Stimulated activated CD4-positive, alpha-beta T cell treated with anti-CD3 and anti-CD28 coated beads, TNF-alpha, amount 100 ng/mL, for 24 hours (primary cell): ENCODE measurements around the gene PROSER3.
A peak's percentile ranks its signal among the peaks of the same experiment; 100 is the strongest.

Source experiments
- DNase-seq, 3 experiments: peaks; one replicate each; pipeline ENCODE4 v3.0.0-alpha.2; 2020; ENCODE audit warnings: low read depth in 3 of 3

PROSER3 gene

GRCh38 chr19:35738021-35738886, 19.7 kb upstream of the PROSER3 start:
- no peak for DNase-seq

DNA sequence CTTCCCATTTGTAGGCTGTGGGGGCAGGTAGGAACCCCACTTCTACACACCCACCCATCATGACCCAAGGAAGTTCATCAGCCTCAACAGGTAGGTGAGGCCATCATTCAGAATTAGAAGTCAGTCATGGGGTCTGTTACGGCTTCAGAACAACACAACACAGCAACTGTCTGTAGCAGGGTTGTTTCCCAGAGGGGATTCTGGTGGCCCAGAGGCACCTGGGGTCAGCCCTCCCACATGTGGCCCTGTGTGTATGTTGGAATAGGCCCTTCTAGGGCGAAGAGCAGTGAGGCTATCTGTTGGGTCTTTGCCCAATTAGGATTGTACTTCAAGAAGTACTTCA, 19.1 kb upstream of the PROSER3 start:
- no peak for DNase-seq

DNA sequence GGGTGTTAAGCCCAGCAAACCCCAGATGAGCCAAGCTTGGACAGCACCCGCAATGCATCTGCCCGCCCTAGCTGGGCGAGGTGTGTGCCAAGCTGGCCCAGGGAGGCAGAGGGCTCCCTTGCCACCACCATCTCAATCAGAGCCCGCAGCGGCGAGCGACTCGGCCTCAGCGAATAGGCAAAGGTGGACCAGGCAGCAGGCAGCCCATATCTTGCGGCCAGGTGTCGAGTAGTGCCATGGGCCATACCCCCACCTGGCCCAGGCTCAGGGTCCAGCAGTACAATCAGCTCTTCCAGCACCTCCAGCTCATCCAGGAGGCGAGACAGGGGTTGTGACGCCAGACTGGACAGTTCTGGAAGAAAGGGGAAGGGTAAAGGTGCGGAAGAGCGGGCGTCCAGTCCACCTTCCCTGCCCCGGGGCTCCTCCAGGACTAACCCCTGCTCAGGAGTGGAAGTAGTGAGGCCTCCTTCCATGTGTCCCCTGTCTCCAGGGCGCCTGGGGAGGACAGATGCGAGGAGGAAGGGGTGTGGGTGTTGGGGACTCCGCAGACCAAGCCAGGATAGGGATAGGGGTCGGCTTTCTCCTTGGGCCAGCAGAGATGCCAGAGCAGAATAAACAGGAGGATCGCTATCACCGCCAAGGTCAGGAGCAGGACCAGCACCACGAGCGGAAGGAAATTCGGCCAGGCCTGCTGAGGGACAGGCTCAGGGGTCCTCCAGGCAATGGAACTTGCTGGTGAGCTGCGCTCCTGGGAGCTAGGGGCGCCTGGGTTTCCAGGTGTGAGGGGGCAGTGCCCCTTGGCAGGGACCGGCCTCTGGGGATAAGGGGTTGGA, 18.5 kb upstream of the PROSER3 start:
- no peak for DNase-seq

- no peak for DNase-seq
Measured at GRCh38 chr19:35740108-35740422, 17.9 kb upstream of the PROSER3 start.

- peak; percentile 92 to 97 (median 93) for DNase-seq
Measured at GRCh38 chr19:35740423-35741202, 17.4 kb upstream of the PROSER3 start.

- no peak for DNase-seq
Measured at GRCh38 chr19:35741203-35741515, 16.8 kb upstream of the PROSER3 start.

GRCh38 chr19:35742121-35742724, 15.8 kb upstream of the PROSER3 start, which contains the start of gene IGFLR1:
Gene IGFLR1, minus strand, starts transcription at chr19:35742452. Its CDS starts 1,272 bp downstream, at chr19:35741180.
- peak; percentile 51 to 70 (median 63) for DNase-seq

DNA sequence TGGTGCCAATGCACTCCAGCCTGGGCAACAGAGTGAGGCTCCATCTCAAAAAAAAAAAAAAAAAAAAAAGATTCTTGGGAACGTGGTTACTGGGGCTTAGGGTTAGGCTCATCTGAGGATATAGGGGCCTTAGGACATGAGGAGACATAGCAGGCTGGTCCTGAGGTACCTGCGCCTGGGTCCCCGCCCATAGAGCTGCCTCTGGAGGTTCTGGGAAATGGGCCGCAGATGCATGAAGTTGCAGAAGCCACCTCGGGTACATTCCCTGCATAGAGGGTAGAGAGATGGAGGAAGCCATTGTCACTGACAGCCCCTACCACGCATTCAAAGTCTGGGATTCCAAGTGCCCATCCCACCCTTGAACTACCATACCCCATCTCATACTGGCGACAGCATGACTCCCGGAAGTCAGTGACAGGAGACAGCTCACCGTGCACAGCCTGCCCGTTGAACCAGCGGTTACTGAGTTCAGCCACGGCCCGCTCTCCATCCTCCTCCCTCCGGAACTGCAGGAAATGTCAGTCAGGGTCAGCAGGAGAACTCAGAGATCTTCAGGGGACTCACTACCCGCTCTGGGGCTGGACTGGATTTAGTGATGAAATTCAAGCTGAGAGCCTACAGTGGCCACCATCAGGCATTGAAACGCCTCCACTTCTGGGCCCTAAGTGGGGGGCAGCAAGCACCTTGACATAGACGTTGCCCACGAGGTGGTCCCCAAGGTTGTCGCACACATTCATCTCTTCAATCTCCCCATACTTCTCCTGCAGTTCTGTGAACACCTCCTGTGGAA, 14.1 kb upstream of the PROSER3 start:
- no peak for DNase-seq

DNA sequence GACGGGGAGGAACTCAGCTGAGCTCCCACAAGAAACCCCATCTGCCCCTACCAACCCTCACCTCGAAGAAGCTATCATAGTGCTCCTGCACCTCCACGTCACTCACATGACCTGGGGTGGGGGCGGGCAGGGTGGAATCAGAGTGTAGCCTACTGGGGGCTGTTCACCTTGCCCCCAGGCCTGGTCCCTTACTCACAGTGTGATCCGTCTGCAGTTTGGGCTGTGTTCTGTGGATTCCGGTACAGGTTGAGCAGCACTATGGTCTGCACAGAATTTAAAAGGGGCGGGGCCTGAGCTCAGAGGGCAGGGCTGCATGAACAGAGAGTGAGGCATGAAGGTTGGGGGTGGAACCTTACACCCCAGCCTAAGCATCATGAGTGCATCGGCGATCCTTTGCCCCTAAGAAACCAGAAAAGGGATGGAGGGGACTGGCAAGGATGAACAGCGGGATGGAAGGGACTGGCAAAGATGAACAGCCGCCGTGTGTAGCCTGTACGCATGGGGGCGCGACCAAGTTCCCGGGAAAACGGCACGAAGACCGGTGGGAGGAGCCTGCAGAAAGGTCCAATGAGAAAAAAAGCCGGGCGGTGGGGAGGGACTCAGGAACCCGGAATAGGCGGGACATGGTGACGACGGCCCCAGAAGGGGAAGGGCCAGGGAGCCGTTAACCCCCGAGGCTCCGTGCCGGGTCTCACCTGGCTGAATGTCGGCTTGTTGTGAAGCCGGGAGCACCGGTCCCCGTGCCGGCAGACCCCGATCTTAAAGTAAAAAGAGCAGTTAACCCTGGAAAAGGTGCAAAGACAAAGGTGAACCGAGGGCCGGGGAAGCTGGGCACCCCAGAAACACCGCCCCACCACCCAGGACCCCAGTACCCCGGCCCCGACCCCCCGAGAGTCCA, 13.3 kb upstream of the PROSER3 start:
- DNase-seq = peak; percentile 90 to 92 (median 90)

- peak; percentile 92 to 93 (median 93) for DNase-seq
Measured at GRCh38 chr19:35745328-35746086, 12.5 kb upstream of the PROSER3 start, which contains the start of the genes PSENEN and U2AF1L4. Gene PSENEN, plus strand, starts transcription at chr19:35745651. Its CDS starts 280 bp downstream, at chr19:35745931. Gene U2AF1L4, minus strand, starts transcription at chr19:35745418. Its CDS starts 27 bp downstream, at chr19:35745391.

DNA sequence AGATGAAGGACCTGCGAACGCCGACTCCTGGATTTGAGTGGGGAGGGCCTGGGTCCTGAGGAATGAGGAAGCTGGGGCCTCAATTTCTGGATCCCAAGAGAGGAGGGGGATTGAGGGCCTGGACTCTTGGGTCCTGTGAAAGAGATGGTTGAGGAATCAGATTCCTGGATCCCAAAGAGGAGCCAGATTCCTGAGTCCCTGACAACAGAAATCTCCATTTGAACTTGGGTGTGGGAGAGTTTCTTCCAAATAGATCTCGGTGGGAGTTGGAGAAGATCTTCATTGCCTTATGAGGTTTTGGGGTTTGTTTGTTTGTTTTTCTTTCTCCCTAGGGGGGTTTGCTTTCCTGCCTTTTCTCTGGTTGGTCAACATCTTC, 11.9 kb upstream of the PROSER3 start:
- DNase-seq = no peak

DNA sequence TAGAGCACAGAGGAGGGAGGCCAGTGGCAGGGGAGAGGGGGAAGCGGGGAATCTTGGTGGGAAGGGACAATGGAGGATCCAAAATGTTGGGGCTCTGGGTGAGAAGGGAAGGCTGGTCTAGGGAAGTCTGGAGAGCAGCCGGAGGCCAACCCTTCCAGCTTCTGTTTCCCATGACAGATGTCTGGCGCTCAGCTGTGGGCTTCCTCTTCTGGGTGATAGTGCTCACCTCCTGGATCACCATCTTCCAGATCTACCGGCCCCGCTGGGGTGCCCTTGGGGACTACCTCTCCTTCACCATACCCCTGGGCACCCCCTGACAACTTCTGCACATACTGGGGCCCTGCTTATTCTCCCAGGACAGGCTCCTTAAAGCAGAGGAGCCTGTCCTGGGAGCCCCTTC, 11.4 kb upstream of the PROSER3 start:
- DNase-seq = no peak

DNA sequence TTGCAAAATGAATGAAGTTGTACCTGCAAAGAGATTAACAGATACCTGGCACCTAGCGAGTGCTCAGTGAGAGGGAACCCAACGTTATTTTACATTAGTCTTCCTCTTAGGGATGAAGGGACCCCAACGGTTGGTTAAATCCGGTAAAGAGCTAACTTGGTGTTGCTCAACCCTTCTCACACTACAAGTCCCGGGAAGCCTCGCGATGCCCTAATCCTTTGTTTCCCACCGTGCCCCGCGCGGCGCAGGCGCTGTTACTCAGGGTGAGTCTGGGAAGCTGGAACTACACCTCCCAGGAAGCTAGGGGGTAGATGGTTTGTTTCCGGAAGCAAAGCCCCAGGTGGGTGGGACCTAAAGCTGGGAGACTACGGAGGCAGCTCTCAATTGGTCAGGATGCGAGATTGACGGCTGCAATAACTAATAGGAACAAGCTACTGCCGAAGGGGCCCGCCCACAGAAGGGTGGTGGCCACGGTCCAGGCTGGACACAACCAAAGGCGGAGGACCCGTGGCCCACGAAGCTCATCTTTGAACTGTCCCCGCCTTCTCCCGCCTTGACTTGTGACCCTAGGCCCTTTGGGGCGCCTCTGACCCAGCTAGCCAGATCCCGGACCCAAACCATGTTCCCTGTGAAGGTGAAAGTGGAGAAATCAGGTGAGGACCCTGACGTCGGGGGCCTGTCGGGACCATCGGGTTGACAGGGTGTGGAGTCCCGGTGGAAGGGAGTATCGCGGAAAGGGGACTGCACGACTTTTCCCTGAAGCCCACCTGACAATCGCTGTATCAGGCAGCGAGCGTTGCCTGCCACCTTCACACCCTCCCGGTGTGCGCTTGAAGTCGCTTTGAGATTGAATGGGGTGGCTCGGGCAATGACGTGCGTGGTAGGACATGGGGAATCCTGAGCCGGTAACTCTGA, 9.6 kb upstream of the PROSER3 start, which contains the start of gene LIN37:
LIN37 (plus strand) TSS at position 471 of the 915 bp plus-strand sequence; CDS start at position 620, 149 bp downstream.
- DNase-seq = peak; percentile 95 to 98 (median 97)

DNA sequence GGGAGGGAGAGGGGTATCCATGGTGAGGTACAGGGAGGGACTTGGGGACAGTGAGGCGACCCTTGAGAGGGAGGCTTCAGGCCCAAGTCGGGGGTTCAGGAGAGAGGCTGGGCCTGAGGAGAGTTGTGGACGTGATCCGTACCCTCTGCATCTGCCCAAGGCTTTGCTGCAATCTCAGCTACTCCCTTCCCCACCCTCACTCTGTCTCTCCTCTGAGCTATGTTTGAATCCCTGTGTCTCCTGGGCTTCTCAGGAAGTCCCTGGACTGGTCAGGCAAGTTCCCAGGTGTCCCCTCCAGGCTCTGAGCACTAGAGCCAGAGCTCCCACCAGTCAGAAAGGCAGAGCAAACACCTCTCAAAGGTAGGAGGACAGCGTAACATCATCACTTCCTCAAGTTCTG, 7.8 kb upstream of the PROSER3 start:
- DNase-seq = no peak

DNA sequence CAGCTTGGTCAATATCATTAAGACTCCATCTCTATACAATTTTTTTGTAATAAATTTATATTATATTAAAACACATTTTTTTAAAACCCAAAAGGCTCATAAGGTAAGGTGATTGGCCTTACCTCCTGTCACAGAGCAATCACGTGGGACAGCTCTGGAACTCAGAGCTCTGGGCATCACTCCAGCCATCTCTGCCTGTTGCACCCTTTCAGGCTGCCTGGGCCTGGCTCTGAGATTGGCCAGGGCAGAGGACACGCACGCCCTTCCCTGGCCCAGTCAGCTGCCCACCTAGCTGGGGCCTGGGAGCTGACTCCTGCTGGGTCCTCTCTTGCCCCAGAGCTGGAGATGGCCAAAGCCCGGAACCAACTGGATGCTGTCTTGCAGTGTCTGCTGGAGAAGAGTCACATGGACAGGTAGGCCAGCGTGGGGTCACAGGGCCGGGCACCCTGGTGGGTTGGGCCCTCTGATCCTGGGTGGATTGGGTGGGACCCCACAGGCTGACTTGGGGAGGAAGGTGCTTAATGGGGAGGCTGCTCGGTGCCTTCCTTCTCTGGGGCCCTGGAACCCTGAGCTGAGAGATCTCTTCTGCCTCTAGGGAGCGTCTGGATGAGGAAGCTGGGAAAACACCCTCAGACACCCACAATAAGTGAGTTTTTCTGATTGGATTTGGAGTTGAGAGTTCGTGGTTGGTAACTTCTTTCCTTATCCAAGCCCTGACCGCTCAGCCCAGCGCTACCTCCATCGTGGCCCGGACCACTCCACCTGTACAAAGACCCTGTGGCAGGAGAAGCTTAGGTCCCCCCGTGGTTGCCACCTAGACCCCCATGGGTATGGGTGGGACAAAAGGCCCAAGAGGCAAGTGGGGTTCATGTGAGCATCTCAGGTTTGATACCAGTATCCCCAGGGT, 5.9 kb upstream of the PROSER3 start:
- DNase-seq = no peak

- no peak for DNase-seq
Measured at GRCh38 chr19:35752746-35753350, 5.1 kb upstream of the PROSER3 start.
